ENCODE data around the gene PTK7. TPM values are rescaled to one million over a fixed set of nuclear protein-coding genes. Genes with fewer than 3 reads are reported as not detected.

Gene PTK7
- total and polyA plus RNA-seq, 2 of the 8 experiments (the other 6 are each of a cell fraction or from before 2014, with no cell fraction given), result 110 to 138 TPM

DNA sequence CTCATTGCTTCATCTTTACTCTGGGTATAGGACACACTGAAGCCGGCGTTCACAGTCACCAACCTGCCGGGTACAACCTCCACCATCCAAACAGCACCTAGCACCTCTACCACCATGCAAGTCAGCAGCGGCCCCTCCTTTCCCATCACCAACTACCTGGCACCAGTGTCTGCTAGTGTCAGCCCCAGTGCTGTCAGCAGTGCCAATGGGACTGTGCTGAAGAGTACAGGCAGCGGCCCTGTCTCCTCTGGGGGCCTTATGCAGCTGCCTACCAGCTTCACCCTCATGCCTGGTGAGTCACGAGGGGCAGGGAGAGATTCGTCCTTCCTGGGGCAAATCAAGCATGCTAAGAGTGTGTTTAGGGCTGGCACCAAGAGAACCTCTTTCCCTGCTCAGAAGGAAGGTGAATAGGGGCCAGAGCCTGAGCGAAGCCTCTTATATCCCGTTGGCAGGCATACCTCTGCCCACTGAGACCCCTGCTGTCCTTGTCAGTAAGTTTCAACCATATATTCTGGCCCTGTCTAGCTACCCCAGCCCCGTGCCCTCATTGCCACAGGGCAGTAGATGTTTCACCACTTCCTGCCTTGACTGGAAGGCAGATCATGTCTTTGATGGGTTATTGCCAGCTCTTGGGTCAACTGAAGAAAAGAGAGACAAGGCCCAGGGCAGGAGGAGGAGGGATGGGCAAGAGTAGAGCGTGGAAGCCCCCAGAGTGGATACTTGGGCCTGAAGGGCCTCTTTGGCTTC lies 99.7 kb downstream of the PTK7 start:
- Histone ChIP-seq H4K20me1 (replicated peaks in 1 of 2; ENCODE audit: control insufficient read depth in 1 of 2, insufficient read depth in 2 of 2, low read length in 2 of 2) (peaks cover 13 to 33% of the 10 kb centered on the region in 2 experiments), H3K79me2 (ENCODE audit: control insufficient read depth in 1 of 2, insufficient read depth in 2 of 2, low read length in 2 of 2) (peaks cover 0 to 28% of the 10 kb centered on the region in 2 experiments; a peak in 2 of 4 replicates)
- WGBS, 2 experiments (ENCODE audit: extremely low coverage in 1 of 2, insufficient coverage in 1 of 2, insufficient read length in 1 of 2, insufficient replicate concordance in 2 of 2, low coverage in 1 of 2, low lambda C conversion rate in 2 of 2, missing lambda C conversion rate in 1 of 2), result 93% methylated on average over 11 of the region's 11 CpGs; no CpG with 5 or more reads in 1 of the 2 experiments
- TF ChIP-seq SIX5 (IDR thresholded peaks at IDR 0.05; ENCODE audit: low read depth, low read length) (no peak), RXRA (IDR thresholded peaks at IDR 0.05; ENCODE audit: insufficient read depth, low read depth, low read length) (no peak)

More for the DNA sequence above, 99.7 kb downstream of the PTK7 start:
- Histone ChIP-seq H3K23ac (ENCODE audit: insufficient read length) (no peak overlapping the region), H3K14ac (ENCODE audit: insufficient read length) (no peak overlapping the region), H4K8ac (ENCODE audit: extremely low read depth, insufficient read depth, low read length) (no peak overlapping the region; the same call in 1 of the 2 replicates), H2BK20ac (ENCODE audit: low read length) (no peak overlapping the region), H3K9me3 (ENCODE audit: insufficient read depth in 2 of 2, low read depth in 1 of 2, low read length in 1 of 2) (no peaks in the 10 kb centered on the region), H4K91ac (replicated peaks; ENCODE audit: insufficient read length, low read length) (no peak overlapping the region), H3K23me2 (ENCODE audit: low read depth, low read length) (peaks cover 9% of the 10 kb centered on the region), H2AK5ac (ENCODE audit: low read depth, low read length) (no peak overlapping the region), H3K4me3 (ENCODE audit: extremely low read depth in 1 of 4, insufficient read depth in 2 of 4, low read depth in 3 of 4, low read length in 4 of 4) (no peak overlapping the region), H3K36me3 (ENCODE audit: control insufficient read depth in 2 of 4, insufficient read depth in 4 of 4, low read length in 3 of 4) (peaks cover 20 to 36% (median 34%) of the 10 kb centered on the region in 4 experiments), H2BK15ac (ENCODE audit: low read length) (no peak overlapping the region), H3K27me3 (replicated peaks in 1 of 4; ENCODE audit: control insufficient read depth in 3 of 4, extremely low read depth in 1 of 4, insufficient read depth in 3 of 4, low read length in 3 of 4) (peaks cover 0 to 6% (median 2%) of the 10 kb centered on the region in 4 experiments; a peak in 3 of 7 replicates), H2BK12ac (ENCODE audit: low read depth, low read length) (no peak overlapping the region), H3K56ac (replicated peaks; ENCODE audit: insufficient read length, low read depth, low read length) (no peak overlapping the region), H3K4me1 (replicated peaks in 1 of 4; ENCODE audit: control insufficient read depth in 3 of 4, insufficient read depth in 4 of 4, low read length in 3 of 4) (peaks cover 9 to 17% (median 10%) of the 10 kb centered on the region in 4 experiments), H4K5ac (ENCODE audit: insufficient read length, low read depth, low read length) (no peak overlapping the region), H3K79me1 (ENCODE audit: low read depth, low read length) (peaks cover 3% of the 10 kb centered on the region; the same call in 1 of the 2 replicates), H3K18ac (ENCODE audit: extremely low read depth, low read length) (no peak overlapping the region), H3K27ac (ENCODE audit: low read depth, low read length) (no peak overlapping the region), H3K4me2 (ENCODE audit: insufficient read depth in 1 of 2, low read depth in 2 of 2, low read length in 2 of 2) (no peak overlapping the region), H2AFZ (ENCODE audit: low read length) (no peak overlapping the region), H3K4ac (replicated peaks; ENCODE audit: insufficient read length, low read depth, low read length) (no peak overlapping the region), H2BK5ac (ENCODE audit: low read depth, low read length) (no peak overlapping the region; the same call in 1 of the 2 replicates), H3K9ac (replicated peaks in 1 of 4; ENCODE audit: extremely low read depth in 1 of 4, low read depth in 3 of 4, low read length in 3 of 4) (no peak overlapping the region), H2BK120ac (replicated peaks; ENCODE audit: low read depth, low read length) (no peak overlapping the region)
- ChIA-PET POLR2A (ENCODE audit: partially characterized antibody) (interaction anchor here (0.6 to 2.3 kb wide), 10 partner anchors 18 to 1205 kb away, joined by 3 to 13 read pairs (median 6); partner anchors contain the start of genes DNPH1, KLHDC3, MEA1 and RRP36), CTCF (ENCODE audit: partially characterized antibody) (interaction anchor here (0.9 kb wide), 1 partner anchor 53 kb away, joined by 3 read pairs; the partner anchor contains the start of gene DNPH1)
- FAIRE-seq, result no peak
- no peak for DNase-seq (ENCODE audit: low read depth in 1 of 2, low spot score in 2 of 2)
